DND-41 (cell line): ENCODE measurements around the gene USP34.

Source experiments
- EZH2 ChIP-seq: IDR thresholded peaks from 3 replicates; pipeline ENCODE4 v1.6.1; 2012; ENCODE audit warnings: borderline replicate concordance, low read depth, mild to moderate bottlenecking, moderate library complexity, low read length, inconsistent platforms; ENCODE audit not compliant: severe bottlenecking
- TF ChIP-seq, protein P1 (sequence below): IDR thresholded peaks from 2 replicates; pipeline ENCODE4 v1.5.1; 2012; ENCODE audit warnings: borderline replicate concordance, low read length, moderate library complexity, mild to moderate bottlenecking; ENCODE audit not compliant: poor library complexity, severe bottlenecking; ENCODE audit errors: extremely low read depth

DNA sequence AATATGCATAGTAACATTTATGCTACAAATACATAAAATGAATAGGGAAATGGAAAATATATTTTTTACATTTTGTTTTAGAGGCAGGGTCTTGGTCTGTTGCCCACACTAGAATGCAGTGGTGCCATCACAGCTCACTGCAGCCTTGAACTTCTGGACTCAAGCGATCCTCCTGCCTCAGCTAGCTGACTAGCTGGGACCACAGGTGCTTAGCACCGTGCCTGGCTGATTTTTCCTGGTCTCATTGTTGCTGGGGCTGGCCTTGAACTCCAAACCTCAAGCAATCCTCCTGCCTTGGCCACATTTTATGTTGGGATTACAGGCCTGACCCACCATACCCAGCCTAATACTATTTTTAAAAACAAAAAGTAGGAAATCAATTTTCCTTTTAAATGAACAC, 34.1 kb upstream of the USP34 start:
- TF ChIP-seq, protein P1, sequence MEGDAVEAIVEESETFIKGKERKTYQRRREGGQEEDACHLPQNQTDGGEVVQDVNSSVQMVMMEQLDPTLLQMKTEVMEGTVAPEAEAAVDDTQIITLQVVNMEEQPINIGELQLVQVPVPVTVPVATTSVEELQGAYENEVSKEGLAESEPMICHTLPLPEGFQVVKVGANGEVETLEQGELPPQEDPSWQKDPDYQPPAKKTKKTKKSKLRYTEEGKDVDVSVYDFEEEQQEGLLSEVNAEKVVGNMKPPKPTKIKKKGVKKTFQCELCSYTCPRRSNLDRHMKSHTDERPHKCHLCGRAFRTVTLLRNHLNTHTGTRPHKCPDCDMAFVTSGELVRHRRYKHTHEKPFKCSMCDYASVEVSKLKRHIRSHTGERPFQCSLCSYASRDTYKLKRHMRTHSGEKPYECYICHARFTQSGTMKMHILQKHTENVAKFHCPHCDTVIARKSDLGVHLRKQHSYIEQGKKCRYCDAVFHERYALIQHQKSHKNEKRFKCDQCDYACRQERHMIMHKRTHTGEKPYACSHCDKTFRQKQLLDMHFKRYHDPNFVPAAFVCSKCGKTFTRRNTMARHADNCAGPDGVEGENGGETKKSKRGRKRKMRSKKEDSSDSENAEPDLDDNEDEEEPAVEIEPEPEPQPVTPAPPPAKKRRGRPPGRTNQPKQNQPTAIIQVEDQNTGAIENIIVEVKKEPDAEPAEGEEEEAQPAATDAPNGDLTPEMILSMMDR = no peak
- no peak for TF ChIP-seq EZH2
